ENCODE data around the gene LRPAP1.

The LRPAP1 gene

GRCh38 chr4:3517731-3518510, 14.3 kb downstream of the LRPAP1 start:
- no peak overlapping the region for H3K27ac ChIP-seq
- TF ChIP-seq, protein P1, sequence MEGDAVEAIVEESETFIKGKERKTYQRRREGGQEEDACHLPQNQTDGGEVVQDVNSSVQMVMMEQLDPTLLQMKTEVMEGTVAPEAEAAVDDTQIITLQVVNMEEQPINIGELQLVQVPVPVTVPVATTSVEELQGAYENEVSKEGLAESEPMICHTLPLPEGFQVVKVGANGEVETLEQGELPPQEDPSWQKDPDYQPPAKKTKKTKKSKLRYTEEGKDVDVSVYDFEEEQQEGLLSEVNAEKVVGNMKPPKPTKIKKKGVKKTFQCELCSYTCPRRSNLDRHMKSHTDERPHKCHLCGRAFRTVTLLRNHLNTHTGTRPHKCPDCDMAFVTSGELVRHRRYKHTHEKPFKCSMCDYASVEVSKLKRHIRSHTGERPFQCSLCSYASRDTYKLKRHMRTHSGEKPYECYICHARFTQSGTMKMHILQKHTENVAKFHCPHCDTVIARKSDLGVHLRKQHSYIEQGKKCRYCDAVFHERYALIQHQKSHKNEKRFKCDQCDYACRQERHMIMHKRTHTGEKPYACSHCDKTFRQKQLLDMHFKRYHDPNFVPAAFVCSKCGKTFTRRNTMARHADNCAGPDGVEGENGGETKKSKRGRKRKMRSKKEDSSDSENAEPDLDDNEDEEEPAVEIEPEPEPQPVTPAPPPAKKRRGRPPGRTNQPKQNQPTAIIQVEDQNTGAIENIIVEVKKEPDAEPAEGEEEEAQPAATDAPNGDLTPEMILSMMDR (conservative IDR thresholded peaks at IDR 0.05) = no peak

DNA sequence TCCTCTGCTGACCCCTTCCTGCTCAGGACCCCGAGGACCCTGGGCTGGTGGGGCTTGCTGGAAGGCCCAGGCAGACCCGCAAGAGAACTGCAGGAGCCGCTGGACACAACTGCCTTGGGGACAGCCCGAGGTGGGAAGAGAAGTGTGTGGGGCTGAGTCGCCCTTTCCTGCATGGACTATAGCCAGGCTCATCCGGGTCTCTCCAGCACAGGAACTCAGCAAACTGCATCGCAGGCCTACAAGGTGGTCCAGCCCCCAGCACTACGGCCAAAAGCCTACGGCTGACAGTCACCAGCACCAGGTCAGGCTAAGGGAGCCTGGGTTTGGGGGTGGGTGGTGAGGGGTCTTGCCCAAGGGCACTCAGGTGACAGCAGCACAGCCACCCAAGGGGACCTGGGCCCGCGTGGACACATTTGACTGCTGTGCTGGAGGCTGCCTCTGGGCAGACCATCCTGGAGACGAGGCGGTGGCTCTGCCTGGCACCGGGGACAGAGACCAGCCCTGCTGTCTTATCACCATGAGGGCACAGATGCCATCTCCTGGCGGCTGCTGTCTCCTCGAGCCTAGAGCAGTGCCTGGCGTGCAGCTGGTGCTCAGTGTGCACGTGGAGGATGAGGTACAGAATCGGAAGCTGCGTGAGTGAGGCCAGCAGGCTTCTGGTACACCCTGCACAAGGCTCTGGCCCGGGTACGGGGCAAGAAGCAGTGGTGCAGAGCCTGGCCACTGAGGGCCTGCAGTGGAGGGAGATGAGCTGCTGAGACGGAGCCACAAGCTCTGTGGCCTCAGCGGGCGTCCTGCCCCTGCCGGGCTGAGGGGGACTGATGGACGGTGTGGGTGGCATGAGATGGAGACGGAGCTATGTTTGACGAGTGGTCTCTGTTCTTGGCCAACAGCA, 15.1 kb downstream of the LRPAP1 start:
- TF ChIP-seq, protein P1 (conservative IDR thresholded peaks at IDR 0.05) = no peak
- H3K27ac ChIP-seq = no peak overlapping the region

DNA sequence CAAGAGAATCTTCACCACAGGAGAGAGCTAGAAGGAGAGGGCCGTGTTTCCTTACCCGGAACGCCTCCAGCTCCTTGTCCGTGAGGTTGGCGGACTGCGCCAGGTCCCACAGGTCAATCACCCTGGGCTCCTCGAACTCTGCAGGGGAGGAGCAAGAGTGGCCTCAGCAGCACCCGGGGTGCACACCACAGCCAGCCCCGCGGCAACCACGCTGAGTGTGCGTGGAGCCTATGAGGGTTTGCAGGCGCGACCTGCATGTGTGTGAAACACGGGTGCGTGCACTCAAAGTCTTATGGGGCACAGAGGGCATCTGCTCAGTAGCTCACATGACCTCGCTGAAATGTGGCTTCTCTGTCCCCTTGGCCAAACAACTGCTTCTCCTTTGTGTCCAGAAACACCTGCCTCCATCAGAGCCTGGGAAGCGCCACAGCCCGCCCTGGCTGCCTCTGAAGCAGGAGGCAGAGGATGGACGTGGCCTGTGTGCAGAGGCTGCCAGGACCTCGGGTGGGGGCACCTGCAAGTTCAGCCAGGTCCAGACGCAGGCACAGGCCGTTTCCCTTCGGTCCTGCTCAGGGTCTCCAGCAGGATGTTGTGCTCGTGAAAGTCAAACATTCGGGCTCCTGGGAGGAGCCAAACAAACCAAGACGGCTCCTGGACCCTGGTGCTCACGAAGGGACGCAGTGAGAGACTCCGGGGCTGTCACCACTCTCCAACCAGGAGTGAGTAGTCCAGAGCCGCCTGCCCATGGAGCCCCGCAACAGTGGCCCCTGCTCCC, 16.0 kb downstream of the LRPAP1 start:
- H3K27ac ChIP-seq = no peak overlapping the region
- TF ChIP-seq, protein P1 (conservative IDR thresholded peaks at IDR 0.05) = no peak

- H3K27ac ChIP-seq = no peak overlapping the region
- TF ChIP-seq, protein P1 (conservative IDR thresholded peaks at IDR 0.05) = no peak
Measured at GRCh38 chr4:3515646-3516045, 16.6 kb downstream of the LRPAP1 start.

- H3K27ac ChIP-seq = no peak overlapping the region
- TF ChIP-seq, protein P1 (conservative IDR thresholded peaks at IDR 0.05) = peak; percentile 63
Measured at GRCh38 chr4:3514806-3515501, 17.3 kb downstream of the LRPAP1 start.

DNA sequence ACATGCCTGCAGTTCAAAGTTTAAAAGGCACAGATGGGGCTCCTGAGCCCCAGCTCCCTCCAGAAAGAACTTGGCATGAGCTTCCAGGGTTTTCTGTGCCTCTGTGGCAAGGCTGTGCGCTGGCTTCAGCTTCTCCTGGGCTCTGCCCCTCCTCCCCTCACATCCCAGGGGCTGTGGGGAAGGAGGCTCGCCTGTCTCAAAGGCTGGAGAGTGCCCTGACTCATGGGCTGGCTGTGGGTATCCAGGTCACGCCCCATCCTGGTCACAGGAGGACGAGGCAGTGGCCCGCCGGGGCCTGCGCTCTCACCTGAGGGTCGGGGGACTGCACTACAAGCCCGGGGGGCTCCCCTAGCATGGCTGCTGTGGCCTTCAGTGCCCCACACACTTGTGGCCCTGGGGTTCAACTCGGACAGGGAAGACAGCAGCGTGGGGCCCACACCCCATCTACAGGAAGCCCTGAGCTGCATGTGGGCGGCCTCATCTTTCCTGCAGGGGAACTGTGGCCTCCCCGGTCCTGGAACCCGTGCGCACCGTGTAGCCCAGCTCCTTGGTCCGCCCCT, 17.9 kb downstream of the LRPAP1 start:
- TF ChIP-seq, protein P1 (conservative IDR thresholded peaks at IDR 0.05) = no peak
- no peak overlapping the region for H3K27ac ChIP-seq

Measured in VCaP (cell line).